ENCODE results near the gene ATF7.
A peak's percentile ranks its signal among the peaks of the same experiment; 100 is the strongest.
"Not testable (repeated sequence)": the region's sequence is repeated elsewhere in the genome, so short reads cannot be mapped to it uniquely, and the experiment has no call there.

Gene ATF7

DNA sequence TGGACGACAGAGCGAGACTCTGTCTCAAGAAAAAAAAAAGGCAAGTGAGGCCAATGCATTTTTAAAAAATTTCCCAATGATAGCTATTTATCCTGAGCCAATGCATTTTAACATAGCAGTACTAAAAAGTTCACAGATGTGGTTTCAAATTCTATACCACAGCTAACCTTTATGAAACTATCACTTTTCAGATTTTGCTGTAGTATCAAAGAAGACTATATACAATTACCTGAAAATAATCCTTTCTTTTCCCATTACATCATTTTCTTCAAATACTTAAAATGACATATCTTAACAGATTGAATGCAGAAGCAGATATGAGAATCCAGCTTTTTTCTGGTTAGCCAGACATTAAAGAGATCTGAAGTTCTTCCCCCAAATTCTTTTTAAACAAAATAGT lies 13.2 kb downstream of the ATF7 start:
- Histone ChIP-seq H3K9me3 (ENCODE audit: low read depth, low read length) (no peaks in the 10 kb centered on the region), H3K27ac (no peak overlapping the region), H3K4me3 (no peak overlapping the region), H3K36me3 (ENCODE audit: insufficient read depth, low read length) (peaks cover 7% of the 10 kb centered on the region; the same call in 1 of the 2 replicates), H3K9ac (ENCODE audit: insufficient read length) (no peak overlapping the region)
- no peak for TF ChIP-seq POLR2AphosphoS5 (IDR thresholded peaks at IDR 0.05; ENCODE audit: borderline replicate concordance, low read depth, low read length)
- TF ChIP-seq EZH2 (IDR thresholded peaks at IDR 0.05), result no peak
- TF ChIP-seq FOXP2 (optimal IDR thresholded peaks at IDR 0.05; ENCODE audit: control extremely low read depth, extremely low read length, insufficient read depth), result no peak
- DNase-seq (ENCODE audit: low read depth, low spot score), result no peak

DNA sequence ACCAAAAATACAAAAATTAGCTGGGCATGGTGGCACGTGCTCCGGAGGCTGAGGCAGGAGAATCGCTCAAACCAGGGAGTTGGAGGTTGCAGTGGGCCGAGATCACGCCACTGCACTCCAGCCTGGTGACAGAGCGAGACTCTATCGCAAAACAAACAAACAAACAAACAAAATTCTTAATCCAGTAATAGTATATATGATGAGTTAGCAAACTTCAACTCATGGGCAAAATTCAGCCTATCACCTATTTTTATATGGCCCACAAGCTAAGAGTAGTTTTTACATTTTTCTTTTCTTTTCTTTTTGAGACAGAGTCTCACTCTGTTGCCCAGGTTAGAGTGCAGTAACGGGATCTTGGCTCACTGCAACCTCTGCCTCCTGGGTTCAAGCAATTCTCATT lies 14.9 kb downstream of the ATF7 start:
- no peak for DNase-seq (ENCODE audit: low read depth, low spot score)
- Histone ChIP-seq H3K27ac (no peak overlapping the region), H3K9ac (ENCODE audit: insufficient read length) (no peak overlapping the region)

GRCh38 chr12:53606688-53607087 lies 19.5 kb downstream of the ATF7 start:
- H3K36me3 ChIP-seq (ENCODE audit: insufficient read depth, low read length); H3K9ac ChIP-seq (ENCODE audit: insufficient read length); H3K4me3 ChIP-seq; H3K27ac ChIP-seq; H3K9me3 ChIP-seq (ENCODE audit: low read depth, low read length); DNase-seq (ENCODE audit: low read depth, low spot score): not testable (repeated sequence)

More for the DNA sequence above, 14.9 kb downstream of the ATF7 start:
- Histone ChIP-seq H3K9me3 (ENCODE audit: low read depth, low read length) (no peaks in the 10 kb centered on the region), H3K36me3 (ENCODE audit: insufficient read depth, low read length) (peaks cover 7% of the 10 kb centered on the region; the same call in 1 of the 2 replicates), H3K4me3 (no peak overlapping the region)
- TF ChIP-seq POLR2AphosphoS5 (IDR thresholded peaks at IDR 0.05; ENCODE audit: borderline replicate concordance, low read depth, low read length) (no peak), FOXP2 (optimal IDR thresholded peaks at IDR 0.05; ENCODE audit: control extremely low read depth, extremely low read length, insufficient read depth) (no peak)

DNA sequence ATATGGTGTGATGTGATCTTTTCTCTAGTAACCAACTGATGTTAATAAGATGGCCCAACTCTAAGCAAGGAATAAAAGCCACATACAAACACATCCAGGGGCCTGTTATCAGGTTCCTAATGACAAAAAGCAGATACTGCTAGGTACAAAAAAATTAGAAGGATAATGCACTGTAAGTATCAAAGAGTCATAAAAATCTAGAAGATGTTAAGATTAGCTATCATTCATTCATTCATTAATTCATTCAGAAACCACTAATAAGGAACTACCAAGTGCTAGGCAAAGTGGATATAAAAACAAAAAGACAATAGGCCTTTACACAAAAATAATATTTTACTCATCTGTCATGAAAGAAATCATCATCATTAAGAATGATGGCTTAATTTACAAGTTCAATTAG lies 21.6 kb downstream of the ATF7 start:
- Histone ChIP-seq H3K36me3 (ENCODE audit: insufficient read depth, low read length) (peaks cover 5% of the 10 kb centered on the region; the same call in 1 of the 2 replicates), H3K4me3 (no peak overlapping the region), H3K27ac (no peak overlapping the region), H3K9ac (ENCODE audit: insufficient read length) (no peak overlapping the region), H3K9me3 (ENCODE audit: low read depth, low read length) (no peaks in the 10 kb centered on the region)
- TF ChIP-seq FOXP2 (optimal IDR thresholded peaks at IDR 0.05; ENCODE audit: control extremely low read depth, extremely low read length, insufficient read depth), result no peak
- TF ChIP-seq POLR2AphosphoS5 (IDR thresholded peaks at IDR 0.05; ENCODE audit: borderline replicate concordance, low read depth, low read length), result no peak
- no peak for TF ChIP-seq EZH2 (IDR thresholded peaks at IDR 0.05)
- DNase-seq (ENCODE audit: low read depth, low spot score), result no peak

GRCh38 chr12:53603804-53604203 lies 22.4 kb downstream of the ATF7 start:
- H3K9me3 ChIP-seq (ENCODE audit: low read depth, low read length), result no peaks in the 10 kb centered on the region
- no peak for DNase-seq (ENCODE audit: low read depth, low spot score)
- no peak for TF ChIP-seq EZH2 (IDR thresholded peaks at IDR 0.05)
- TF ChIP-seq FOXP2 (optimal IDR thresholded peaks at IDR 0.05; ENCODE audit: control extremely low read depth, extremely low read length, insufficient read depth), result no peak
- H3K27ac ChIP-seq, result peak overlapping the region; percentile 86
- H3K9ac ChIP-seq (ENCODE audit: insufficient read length), result peak overlapping the region; percentile 54
- H3K36me3 ChIP-seq (ENCODE audit: insufficient read depth, low read length), result peaks cover 7% of the 10 kb centered on the region; the same call in 1 of the 2 replicates
- peak overlapping the region; percentile 56; the same call in 1 of the 2 replicates for H3K4me3 ChIP-seq

GRCh38 chr12:53603196-53603595 lies 23.0 kb downstream of the ATF7 start:
- H3K36me3 ChIP-seq (ENCODE audit: insufficient read depth, low read length), result peaks cover 7% of the 10 kb centered on the region; the same call in 1 of the 2 replicates
- peak overlapping the region; percentile 56 for H3K4me3 ChIP-seq
- H3K9ac ChIP-seq (ENCODE audit: insufficient read length), result peak overlapping the region; percentile 54
- H3K9me3 ChIP-seq (ENCODE audit: low read depth, low read length), result no peaks in the 10 kb centered on the region
- TF ChIP-seq FOXP2 (optimal IDR thresholded peaks at IDR 0.05; ENCODE audit: control extremely low read depth, extremely low read length, insufficient read depth), result no peak
- no peak for TF ChIP-seq EZH2 (IDR thresholded peaks at IDR 0.05)
- TF ChIP-seq POLR2AphosphoS5 (IDR thresholded peaks at IDR 0.05; ENCODE audit: borderline replicate concordance, low read depth, low read length), result no peak
- H3K27ac ChIP-seq, result peak overlapping the region; percentile 86
- no peak for DNase-seq (ENCODE audit: low read depth, low spot score)

DNA sequence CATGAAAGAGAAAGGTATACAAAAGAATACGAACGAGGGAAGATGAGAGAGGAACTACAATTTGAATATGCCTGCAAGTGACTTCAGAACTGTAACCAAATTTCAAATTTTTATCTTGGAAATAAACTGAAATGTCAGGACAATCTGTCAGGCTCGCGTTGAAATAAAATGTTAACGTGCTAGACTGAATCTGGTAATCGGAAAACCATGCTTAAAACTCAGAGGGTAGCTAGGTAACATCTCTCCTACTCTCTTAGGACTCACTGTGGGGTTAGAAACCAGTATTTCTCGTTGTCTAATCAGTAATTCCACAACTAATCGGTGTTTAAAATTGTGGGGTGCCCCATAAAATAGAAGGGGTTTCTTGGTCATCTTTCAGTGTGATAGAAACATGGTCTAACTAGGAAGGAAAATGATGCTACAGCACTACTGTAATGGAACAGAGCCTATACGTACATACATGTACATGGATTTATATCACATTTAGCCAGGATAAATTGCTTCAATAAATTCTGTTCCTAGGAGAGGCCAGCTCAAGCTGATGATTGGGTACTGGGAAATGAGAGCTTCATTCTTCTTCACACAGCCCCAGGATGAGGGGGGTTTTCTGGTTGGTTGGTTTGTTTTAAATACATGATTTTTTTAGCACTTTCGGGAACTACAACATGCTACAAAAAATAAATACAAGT lies 23.9 kb downstream of the ATF7 start:
- H3K36me3 ChIP-seq (ENCODE audit: insufficient read depth, low read length), result peaks cover 7% of the 10 kb centered on the region; the same call in 1 of the 2 replicates
- DNase-seq (ENCODE audit: low read depth, low spot score), result no peak
- H3K9ac ChIP-seq (ENCODE audit: insufficient read length), result peak overlapping the region; percentile 54
- H3K4me3 ChIP-seq, result peak overlapping the region; percentile 56
- H3K27ac ChIP-seq, result peak overlapping the region; percentile 86; the same call in 1 of the 2 replicates
- H3K9me3 ChIP-seq (ENCODE audit: low read depth, low read length), result no peaks in the 10 kb centered on the region
- TF ChIP-seq FOXP2 (optimal IDR thresholded peaks at IDR 0.05; ENCODE audit: control extremely low read depth, extremely low read length, insufficient read depth), result no peak
- no peak for TF ChIP-seq EZH2 (IDR thresholded peaks at IDR 0.05)
- TF ChIP-seq POLR2AphosphoS5 (IDR thresholded peaks at IDR 0.05; ENCODE audit: borderline replicate concordance, low read depth, low read length), result no peak

- Histone ChIP-seq H3K4me3 (peak overlapping the region; percentile 43; the same call in 1 of the 2 replicates), H3K36me3 (ENCODE audit: insufficient read depth, low read length) (peaks cover 7% of the 10 kb centered on the region; the same call in 1 of the 2 replicates), H3K9me3 (ENCODE audit: low read depth, low read length) (no peaks in the 10 kb centered on the region), H3K27ac (peak overlapping the region; percentile 86), H3K9ac (ENCODE audit: insufficient read length) (peak overlapping the region; percentile 9)
- no peak for DNase-seq (ENCODE audit: low read depth, low spot score)
- TF ChIP-seq EZH2 (IDR thresholded peaks at IDR 0.05), result no peak
- no peak for TF ChIP-seq FOXP2 (optimal IDR thresholded peaks at IDR 0.05; ENCODE audit: control extremely low read depth, extremely low read length, insufficient read depth)
- TF ChIP-seq POLR2AphosphoS5 (IDR thresholded peaks at IDR 0.05; ENCODE audit: borderline replicate concordance, low read depth, low read length), result no peak
Observed at GRCh38 chr12:53601296-53601847, 24.8 kb downstream of the ATF7 start.
